HG02571 (cell line): ENCODE results near the gene PTPN21.

ENCODE experiments used
- ATAC-seq: cut with Tn5 transposase; IDR thresholded peaks from one replicate; pipeline ENCODE4 v1.9.1; 2021; ENCODE audit warnings: mild to moderate bottlenecking, moderate library complexity; ENCODE audit not compliant: unreplicated experiment

Gene PTPN21

GRCh38 chr14:88554457-88555286 is at the start of gene PTPN21:
PTPN21 (minus strand) TSS chr14:88555007; CDS start chr14:88550417, 4,590 bp downstream.
- no peak for ATAC-seq

GRCh38 chr14:88604212-88604611 is 49.4 kb upstream of the PTPN21 start:
- ATAC-seq: no peak

GRCh38 chr14:88599761-88600439 is 45.1 kb upstream of the PTPN21 start:
- peak; percentile 88 for ATAC-seq

GRCh38 chr14:88599326-88599725 is 44.5 kb upstream of the PTPN21 start:
- ATAC-seq: peak; percentile 31

GRCh38 chr14:88598097-88598675 is 43.4 kb upstream of the PTPN21 start:
- no peak for ATAC-seq

- ATAC-seq: no peak
These were observed 42.8 kb upstream of the PTPN21 start for GRCh38 chr14:88597601-88598000.

- ATAC-seq: no peak
These were observed 42.2 kb upstream of the PTPN21 start for GRCh38 chr14:88597038-88597437.

GRCh38 chr14:88592031-88592430 is 37.2 kb upstream of the PTPN21 start:
- no peak for ATAC-seq

GRCh38 chr14:88590173-88590572 is 35.4 kb upstream of the PTPN21 start:
- no peak for ATAC-seq

- ATAC-seq: no peak
These were observed 33.3 kb upstream of the PTPN21 start for GRCh38 chr14:88588081-88588480.

- ATAC-seq: no peak
These were observed 29.6 kb upstream of the PTPN21 start for GRCh38 chr14:88584451-88584850.

- no peak for ATAC-seq
These were observed 21.4 kb upstream of the PTPN21 start for GRCh38 chr14:88576222-88576621.

- ATAC-seq: no peak
These were observed 17.3 kb upstream of the PTPN21 start for GRCh38 chr14:88572117-88572516.

GRCh38 chr14:88568196-88568595 is 13.4 kb upstream of the PTPN21 start:
- no peak for ATAC-seq

- no peak for ATAC-seq
These were observed 10.6 kb upstream of the PTPN21 start for GRCh38 chr14:88565427-88565826.

GRCh38 chr14:88563845-88564244 is 9.0 kb upstream of the PTPN21 start:
- no peak for ATAC-seq

- ATAC-seq: peak; percentile 95
These were observed 8.3 kb upstream of the PTPN21 start, which contains the start of gene ZC3H14 for GRCh38 chr14:88562831-88563686. ZC3H14 (plus strand) TSS chr14:88563037; CDS start chr14:88563134, 97 bp downstream.

GRCh38 chr14:88562532-88562830 is 7.7 kb upstream of the PTPN21 start:
- ATAC-seq: no peak

- no peak for ATAC-seq
These were observed 5.0 kb upstream of the PTPN21 start for GRCh38 chr14:88559852-88560251.

GRCh38 chr14:88556581-88556980 is 1.8 kb upstream of the PTPN21 start:
- ATAC-seq: no peak

GRCh38 chr14:88553886-88554456 is 836 bp downstream of the PTPN21 start:
- no peak for ATAC-seq
